Adrenal gland (tissue), 5 donors: ENCODE results near the gene MAPRE3.

Experiments used
- POLR2A ChIP-seq, 2 donors: fragments of 450-650 bp; IDR thresholded peaks; one replicate each; pipeline ENCODE4 v1.6.1; 2017; ENCODE audit warnings: antibody characterized with exemption in 2 of 2, mild to moderate bottlenecking in 2 of 2, moderate library complexity in 1 of 2
- TF ChIP-seq, protein P1 (sequence below), 6 experiments: fragments of 450-650 bp in 4 of 6; fragments of 200-600 bp in 2 of 6; sonication (generic) in 1 of 6; IDR thresholded peaks; 1 replicate in 5 of 6; 2 replicates in 1 of 6; pipeline versions ENCODE4 v1.5.1 to v1.8.0; 2016 to 2021; ENCODE audit warnings: antibody characterized with exemption in 6 of 6, mild to moderate bottlenecking in 2 of 6, moderate library complexity in 1 of 6
- donor health status: DM: no; HTN: no; CAD: no.

DNA sequence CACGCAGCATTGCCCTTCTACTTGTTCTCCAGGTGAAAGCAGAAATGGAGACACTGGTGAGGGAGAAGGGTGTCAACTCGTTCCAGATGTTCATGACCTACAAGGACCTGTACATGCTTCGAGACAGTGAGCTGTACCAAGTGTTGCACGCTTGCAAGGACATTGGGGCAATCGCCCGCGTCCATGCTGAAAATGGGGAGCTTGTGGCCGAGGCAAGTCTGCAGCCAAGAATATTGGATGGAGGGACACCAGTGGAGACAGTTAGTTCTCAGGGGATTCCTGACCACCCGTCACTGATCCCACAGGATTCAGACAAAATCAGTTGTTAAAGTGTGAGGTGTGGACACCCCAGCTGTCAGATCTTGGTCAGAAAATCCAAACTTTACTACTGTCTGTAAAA lies 43.2 kb upstream of the MAPRE3 start:
- TF ChIP-seq, protein P1, sequence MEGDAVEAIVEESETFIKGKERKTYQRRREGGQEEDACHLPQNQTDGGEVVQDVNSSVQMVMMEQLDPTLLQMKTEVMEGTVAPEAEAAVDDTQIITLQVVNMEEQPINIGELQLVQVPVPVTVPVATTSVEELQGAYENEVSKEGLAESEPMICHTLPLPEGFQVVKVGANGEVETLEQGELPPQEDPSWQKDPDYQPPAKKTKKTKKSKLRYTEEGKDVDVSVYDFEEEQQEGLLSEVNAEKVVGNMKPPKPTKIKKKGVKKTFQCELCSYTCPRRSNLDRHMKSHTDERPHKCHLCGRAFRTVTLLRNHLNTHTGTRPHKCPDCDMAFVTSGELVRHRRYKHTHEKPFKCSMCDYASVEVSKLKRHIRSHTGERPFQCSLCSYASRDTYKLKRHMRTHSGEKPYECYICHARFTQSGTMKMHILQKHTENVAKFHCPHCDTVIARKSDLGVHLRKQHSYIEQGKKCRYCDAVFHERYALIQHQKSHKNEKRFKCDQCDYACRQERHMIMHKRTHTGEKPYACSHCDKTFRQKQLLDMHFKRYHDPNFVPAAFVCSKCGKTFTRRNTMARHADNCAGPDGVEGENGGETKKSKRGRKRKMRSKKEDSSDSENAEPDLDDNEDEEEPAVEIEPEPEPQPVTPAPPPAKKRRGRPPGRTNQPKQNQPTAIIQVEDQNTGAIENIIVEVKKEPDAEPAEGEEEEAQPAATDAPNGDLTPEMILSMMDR (IDR thresholded peaks at IDR 0.05), result no peak
- TF ChIP-seq POLR2A (IDR thresholded peaks at IDR 0.05), result no peak
